ENCODE data around the gene CREB3L2.

CREB3L2 gene

GRCh38 chr7:138009350-138009653 lies 7.4 kb upstream of the CREB3L2 start:
- DNase-seq: no peak

- peak; percentile 70 for DNase-seq
Observed at GRCh38 chr7:138008588-138009349, 6.9 kb upstream of the CREB3L2 start.

GRCh38 chr7:138008019-138008587 lies 6.2 kb upstream of the CREB3L2 start:
- DNase-seq: no peak

- DNase-seq: peak; percentile 56
Observed at GRCh38 chr7:138006106-138006505, 4.2 kb upstream of the CREB3L2 start.

GRCh38 chr7:138004936-138005335 lies 3.0 kb upstream of the CREB3L2 start:
- no peak for DNase-seq

- DNase-seq: no peak
Observed at GRCh38 chr7:138004046-138004445, 2.2 kb upstream of the CREB3L2 start.

GRCh38 chr7:138002828-138003189 lies 923 bp upstream of the CREB3L2 start:
- DNase-seq: no peak

GRCh38 chr7:138002096-138002827 lies 376 bp upstream of the CREB3L2 start:
- DNase-seq: peak; percentile 100

GRCh38 chr7:138000081-138000701 lies 1.7 kb downstream of the CREB3L2 start:
- DNase-seq: peak; percentile 94

- DNase-seq: no peak
Observed at GRCh38 chr7:137999496-138000080, 2.3 kb downstream of the CREB3L2 start.

- DNase-seq: no peak
Observed at GRCh38 chr7:137998250-137998649, 3.6 kb downstream of the CREB3L2 start.

GRCh38 chr7:137996871-137997270 lies 5.0 kb downstream of the CREB3L2 start:
- no peak for DNase-seq

- DNase-seq: no peak
Observed at GRCh38 chr7:137996386-137996851, 5.5 kb downstream of the CREB3L2 start.

- no peak for DNase-seq
Observed at GRCh38 chr7:137994216-137994615, 7.7 kb downstream of the CREB3L2 start.

GRCh38 chr7:137993395-137993743 lies 8.5 kb downstream of the CREB3L2 start:
- DNase-seq: no peak

- peak; percentile 84 for DNase-seq
Observed at GRCh38 chr7:137992550-137993394, 9.1 kb downstream of the CREB3L2 start.

- DNase-seq: peak; percentile 89
Observed at GRCh38 chr7:137992104-137992549, 9.8 kb downstream of the CREB3L2 start.

GRCh38 chr7:137990251-137990941 lies 11.5 kb downstream of the CREB3L2 start:
- peak; percentile 90 for DNase-seq

- DNase-seq: no peak
Observed at GRCh38 chr7:137989590-137989989, 12.3 kb downstream of the CREB3L2 start.

- DNase-seq: no peak
Observed at GRCh38 chr7:137989094-137989493, 12.8 kb downstream of the CREB3L2 start.

GRCh38 chr7:137987968-137988367 lies 13.9 kb downstream of the CREB3L2 start:
- DNase-seq: no peak

All from fibroblast of skin of back (primary cell).